ENCODE results near the gene FBN1. TPM values are rescaled to one million over a fixed set of nuclear protein-coding genes. Genes with fewer than 3 reads are reported as not detected.

The FBN1 gene
- 100 to 1,000 TPM in 1 of 4 donors, 10 to 100 TPM in 3; 17.6 to 106 (median 31.2) TPM for total RNA-seq

DNA sequence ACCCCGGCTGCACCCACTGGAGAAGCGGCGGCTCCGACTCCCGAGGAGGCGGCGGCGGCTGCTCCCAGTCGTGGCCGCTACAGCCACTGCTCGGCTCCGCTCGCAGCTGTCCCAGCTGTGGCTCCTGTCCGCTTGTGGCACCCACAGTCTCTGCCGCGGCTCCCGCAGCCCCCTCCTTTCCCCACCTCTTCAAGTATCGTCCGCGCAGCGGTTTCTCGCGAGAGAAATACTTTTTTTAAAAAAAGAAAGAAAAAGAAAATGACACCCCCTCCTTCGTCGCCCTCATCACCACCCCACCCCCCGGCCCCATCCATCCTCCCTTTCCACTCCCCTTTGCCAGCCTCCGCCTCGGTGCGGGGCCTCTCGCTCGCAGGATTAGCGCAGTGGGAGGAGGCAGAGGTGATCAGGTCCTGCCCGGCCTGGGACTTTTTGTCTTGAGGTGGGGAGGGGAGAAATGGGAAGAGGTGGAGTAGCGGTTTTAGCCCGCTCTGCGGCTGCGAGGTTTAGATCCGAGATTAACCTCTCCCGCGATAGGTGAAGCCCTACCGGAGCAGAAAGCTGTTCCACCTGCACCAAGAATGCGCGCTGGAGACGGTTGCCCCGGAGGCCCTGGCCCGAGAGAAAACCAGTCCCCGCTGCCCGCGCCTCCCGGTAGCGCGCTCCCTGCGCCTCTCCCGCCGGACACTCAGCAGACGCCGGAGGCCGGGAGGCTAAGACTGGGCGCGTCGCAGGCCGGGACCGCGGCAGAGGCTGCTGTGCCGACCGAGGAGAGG, at the start of gene FBN1:
FBN1 (minus strand) TSS at position 152 of the 773 bp plus-strand sequence. CDS start 940 bp downstream, outside the sequence.
- H3K4me3 ChIP-seq, result peak within 1 kb of the TSS; percentile 54 to 80 (median 57)
- H3K36me3 ChIP-seq, result no peaks in the 10 kb centered on the region
- no peaks in the 10 kb centered on the region for H3K9me3 ChIP-seq
- H3K4me1 ChIP-seq, result peaks cover 0 to 19% (median 2%) of the 10 kb centered on the region in 4 donors
- H3K27ac ChIP-seq, result peak within 1 kb of the TSS; percentile 85 to 90 (median 87)
- intact Hi-C loops (cut with DNase I; ENCODE audit: low total_unique reads), result no loop called here
- peaks cover 31% of the 10 kb centered on the region for H3K27me3 ChIP-seq
- TF ChIP-seq POLR2A (IDR thresholded peaks at IDR 0.05), result peak; percentile 69
- TF ChIP-seq, protein P1, sequence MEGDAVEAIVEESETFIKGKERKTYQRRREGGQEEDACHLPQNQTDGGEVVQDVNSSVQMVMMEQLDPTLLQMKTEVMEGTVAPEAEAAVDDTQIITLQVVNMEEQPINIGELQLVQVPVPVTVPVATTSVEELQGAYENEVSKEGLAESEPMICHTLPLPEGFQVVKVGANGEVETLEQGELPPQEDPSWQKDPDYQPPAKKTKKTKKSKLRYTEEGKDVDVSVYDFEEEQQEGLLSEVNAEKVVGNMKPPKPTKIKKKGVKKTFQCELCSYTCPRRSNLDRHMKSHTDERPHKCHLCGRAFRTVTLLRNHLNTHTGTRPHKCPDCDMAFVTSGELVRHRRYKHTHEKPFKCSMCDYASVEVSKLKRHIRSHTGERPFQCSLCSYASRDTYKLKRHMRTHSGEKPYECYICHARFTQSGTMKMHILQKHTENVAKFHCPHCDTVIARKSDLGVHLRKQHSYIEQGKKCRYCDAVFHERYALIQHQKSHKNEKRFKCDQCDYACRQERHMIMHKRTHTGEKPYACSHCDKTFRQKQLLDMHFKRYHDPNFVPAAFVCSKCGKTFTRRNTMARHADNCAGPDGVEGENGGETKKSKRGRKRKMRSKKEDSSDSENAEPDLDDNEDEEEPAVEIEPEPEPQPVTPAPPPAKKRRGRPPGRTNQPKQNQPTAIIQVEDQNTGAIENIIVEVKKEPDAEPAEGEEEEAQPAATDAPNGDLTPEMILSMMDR (IDR thresholded peaks at IDR 0.05), result no peak
- TF ChIP-seq POLR2AphosphoS5 (IDR thresholded peaks at IDR 0.05), result peak; percentile 54 to 74 (median 74)
- in situ Hi-C loops (cut with MboI; ENCODE audit: low pct_ligation_motif_present in 1 of 4, low pct_unique_long_range_greater_than_20kb in 1 of 4, low sequenced_read_pairs in 3 of 4), result no loop called here
- peak; percentile 32 for DNase-seq
- 6% methylated on average over 61 of the region's 66 CpGs; no CpG with 5 or more reads in 1 of the 2 donors for WGBS, 2 donors (ENCODE audit: low coverage in 1 of 2)

DNA sequence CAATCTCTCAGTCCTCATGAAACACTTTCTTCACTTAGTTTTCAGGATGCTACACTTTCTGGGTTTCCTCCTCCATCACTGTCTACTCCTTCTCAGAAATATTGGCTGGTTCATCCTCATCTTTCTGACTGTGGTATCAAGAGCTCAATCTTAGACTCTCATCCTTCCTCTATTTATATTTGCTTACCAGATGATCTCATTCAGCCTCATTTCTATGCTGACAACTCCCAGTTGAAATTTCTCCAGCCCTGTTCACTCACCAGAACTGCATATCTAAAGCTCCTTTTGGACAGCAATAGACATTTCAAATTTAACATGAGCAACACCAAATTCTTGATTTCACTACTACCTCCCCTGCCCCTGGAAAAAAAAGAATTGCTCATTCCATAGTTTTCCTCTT, 48.0 kb upstream of the FBN1 start:
- intact Hi-C loops (cut with DNase I; ENCODE audit: low total_unique reads), result no loop called here

DNA sequence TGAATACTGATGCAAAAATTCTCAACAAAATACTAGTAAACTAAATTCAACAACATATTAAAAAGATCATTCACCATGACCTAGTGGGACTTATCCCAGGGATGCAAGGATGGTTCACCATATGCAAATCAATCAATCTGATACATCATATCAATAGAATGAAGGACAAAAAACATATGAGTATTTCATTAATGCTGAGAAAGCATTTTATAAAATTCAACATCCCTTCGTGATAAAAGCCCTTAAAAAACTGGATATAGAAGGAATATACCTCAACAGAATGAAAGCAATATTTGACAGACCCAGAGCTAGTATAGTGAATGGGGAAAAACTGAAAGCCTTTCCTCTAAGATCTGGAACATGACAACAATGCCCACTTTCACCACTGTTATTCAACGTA, 43.0 kb upstream of the FBN1 start:
- intact Hi-C loops (cut with DNase I; ENCODE audit: low total_unique reads) (no loop called here), in situ Hi-C loops (cut with MboI; ENCODE audit: low pct_ligation_motif_present in 1 of 4, low pct_unique_long_range_greater_than_20kb in 1 of 4, low sequenced_read_pairs in 3 of 4) (no loop called here)
- Histone ChIP-seq H3K4me1 (no peaks in the 10 kb centered on the region), H3K4me3 (no peak overlapping the region), H3K27ac (no peak overlapping the region), H3K27me3 (no peaks in the 10 kb centered on the region), H3K36me3 (no peaks in the 10 kb centered on the region), H3K9me3 (peaks cover 0 to 4% of the 10 kb centered on the region in 2 donors)
- no peak for DNase-seq
- 50 to 90% methylated on average over 2 of the region's 2 CpGs for WGBS, 2 donors (ENCODE audit: low coverage in 1 of 2)
- TF ChIP-seq EP300 (IDR thresholded peaks at IDR 0.05; ENCODE audit: low read depth) (no peak), POLR2A (IDR thresholded peaks at IDR 0.05) (no peak), POLR2AphosphoS5 (IDR thresholded peaks at IDR 0.05) (no peak)
- TF ChIP-seq, protein P1 (IDR thresholded peaks at IDR 0.05), result no peak

More for the DNA sequence above, 48.0 kb upstream of the FBN1 start:
- Histone ChIP-seq H3K27me3 (no peaks in the 10 kb centered on the region), H3K4me3 (no peak overlapping the region), H3K36me3 (no peaks in the 10 kb centered on the region), H3K9me3 (no peaks in the 10 kb centered on the region), H3K27ac (no peak overlapping the region), H3K4me1 (no peaks in the 10 kb centered on the region)
- no peak for TF ChIP-seq POLR2A (IDR thresholded peaks at IDR 0.05)
- TF ChIP-seq EP300 (IDR thresholded peaks at IDR 0.05; ENCODE audit: low read depth), result no peak
- TF ChIP-seq POLR2AphosphoS5 (IDR thresholded peaks at IDR 0.05), result no peak
- TF ChIP-seq, protein P1 (IDR thresholded peaks at IDR 0.05), result no peak
- no peak for DNase-seq
- in situ Hi-C loops (cut with MboI; ENCODE audit: low pct_ligation_motif_present in 1 of 4, low pct_unique_long_range_greater_than_20kb in 1 of 4, low sequenced_read_pairs in 3 of 4), result no loop called here

DNA sequence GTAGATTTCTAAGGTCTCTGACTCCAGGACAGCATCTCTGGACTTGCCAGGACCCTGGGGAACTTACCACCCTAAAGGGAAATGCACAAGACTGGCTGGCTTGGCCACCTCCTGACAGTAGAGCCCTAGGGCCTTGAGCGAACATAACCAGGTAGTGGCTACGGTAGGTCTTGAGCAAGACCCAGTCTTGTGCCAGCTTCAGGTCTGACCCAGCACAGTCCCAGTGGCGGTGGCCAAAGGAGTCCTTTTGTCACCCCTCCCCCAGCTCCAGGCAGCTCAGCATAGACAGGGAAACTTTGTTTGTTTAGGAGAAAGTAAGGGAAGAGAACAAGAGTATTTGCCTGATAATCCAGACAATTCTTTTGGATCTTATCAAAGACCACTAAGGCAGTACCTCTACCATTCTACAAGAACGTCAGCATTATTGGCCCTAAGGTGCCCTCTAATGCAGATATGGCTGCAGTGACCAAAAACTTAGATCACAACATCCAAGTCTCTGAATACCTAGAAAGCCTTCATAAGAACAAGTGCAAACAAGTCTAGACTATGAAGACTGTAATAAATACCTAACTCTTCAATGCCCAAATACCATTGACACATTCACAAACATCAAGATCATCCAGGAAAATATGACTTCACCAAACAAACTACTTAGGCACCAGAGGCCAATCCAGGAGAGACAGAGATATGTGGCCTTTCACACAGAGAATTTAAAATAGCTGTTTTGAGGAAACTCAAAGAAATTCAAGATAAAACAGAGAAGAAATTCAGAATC, 38.7 kb upstream of the FBN1 start:
- no peak overlapping the region for H3K27ac ChIP-seq
- no peaks in the 10 kb centered on the region for H3K27me3 ChIP-seq
- WGBS, 2 donors (ENCODE audit: low coverage in 1 of 2), result 92% methylated on average over 4 of the region's 4 CpGs; no CpG with 5 or more reads in 1 of the 2 donors
- H3K9me3 ChIP-seq, result peaks cover 0 to 4% of the 10 kb centered on the region in 2 donors
- in situ Hi-C loops (cut with MboI; ENCODE audit: low pct_ligation_motif_present in 1 of 4, low pct_unique_long_range_greater_than_20kb in 1 of 4, low sequenced_read_pairs in 3 of 4), result no loop called here
- no peaks in the 10 kb centered on the region for H3K36me3 ChIP-seq
- H3K4me1 ChIP-seq, result no peaks in the 10 kb centered on the region
- no peak for DNase-seq
- H3K4me3 ChIP-seq, result no peak overlapping the region
- intact Hi-C loops (cut with DNase I; ENCODE audit: low total_unique reads), result no loop called here
- TF ChIP-seq, protein P1 (IDR thresholded peaks at IDR 0.05), result no peak
- no peak for TF ChIP-seq EP300 (IDR thresholded peaks at IDR 0.05; ENCODE audit: low read depth)
- TF ChIP-seq POLR2AphosphoS5 (IDR thresholded peaks at IDR 0.05), result no peak
- TF ChIP-seq POLR2A (IDR thresholded peaks at IDR 0.05), result no peak
